GM18870 (cell line): ENCODE data around the gene TESK1.

Source experiments
- ATAC-seq: cut with Tn5 transposase; IDR thresholded peaks from one replicate; pipeline ENCODE4 v1.9.1; 2021; ENCODE audit warnings: moderate library complexity; ENCODE audit not compliant: unreplicated experiment

Gene TESK1

DNA sequence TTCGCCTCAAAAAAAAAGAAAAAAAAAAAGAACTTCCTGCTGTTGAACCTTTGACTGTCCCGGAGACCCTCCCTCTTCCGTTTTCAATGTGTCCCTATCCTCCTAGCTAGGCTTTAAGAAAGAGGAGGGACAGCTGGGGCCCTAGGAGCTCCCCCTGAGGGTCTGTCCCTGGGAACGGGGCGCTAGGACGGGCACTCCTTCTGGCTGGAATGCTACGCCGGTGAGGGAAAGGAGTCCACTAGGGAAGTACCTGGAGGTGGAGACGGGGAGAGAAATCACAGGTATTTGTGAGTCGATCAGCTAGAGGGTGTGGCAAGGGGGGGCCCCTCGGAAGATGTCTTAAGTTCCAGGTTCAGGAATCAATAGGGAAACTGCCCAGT is 41.1 kb downstream of the TESK1 start:
- ATAC-seq: peak; percentile 6

DNA sequence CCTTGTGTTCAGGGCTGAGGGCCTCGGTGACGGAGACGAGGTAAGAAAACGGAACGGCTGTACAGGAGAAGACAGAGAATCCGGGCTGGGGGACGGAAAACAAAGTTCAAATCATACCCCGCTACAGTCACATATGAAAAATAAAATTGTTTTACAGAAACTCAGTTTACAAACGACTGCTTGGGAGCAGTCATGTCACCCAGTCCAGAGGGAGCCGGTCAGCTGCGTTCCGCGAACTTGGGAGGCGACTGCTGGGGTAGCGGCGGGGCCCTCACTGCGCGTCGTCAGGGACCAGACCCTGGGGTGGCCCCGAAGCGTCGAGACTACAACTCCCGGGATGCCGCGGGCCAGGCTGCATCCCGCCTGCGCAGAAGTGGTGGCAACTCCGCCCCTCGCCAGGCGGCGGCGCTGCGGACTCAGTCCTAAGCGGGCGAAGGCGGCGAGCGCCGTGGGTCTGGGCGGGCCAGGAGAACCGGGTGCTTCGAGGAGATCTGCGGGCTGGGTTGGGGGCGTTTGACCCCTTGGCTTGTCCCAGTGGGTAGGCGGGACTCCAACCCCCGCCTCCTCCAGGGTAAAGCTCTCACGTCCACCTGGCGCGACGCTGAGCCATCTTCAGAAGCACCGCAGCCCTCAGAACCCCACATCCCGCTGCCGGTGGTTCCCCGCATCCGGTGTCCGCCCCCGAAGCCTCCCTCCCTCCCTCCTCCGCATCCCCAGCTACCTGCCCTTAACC is 41.6 kb downstream of the TESK1 start:
- peak; percentile 72 for ATAC-seq

GRCh38 chr9:35649431-35650340 is 44.6 kb downstream of the TESK1 start:
- no peak for ATAC-seq

DNA sequence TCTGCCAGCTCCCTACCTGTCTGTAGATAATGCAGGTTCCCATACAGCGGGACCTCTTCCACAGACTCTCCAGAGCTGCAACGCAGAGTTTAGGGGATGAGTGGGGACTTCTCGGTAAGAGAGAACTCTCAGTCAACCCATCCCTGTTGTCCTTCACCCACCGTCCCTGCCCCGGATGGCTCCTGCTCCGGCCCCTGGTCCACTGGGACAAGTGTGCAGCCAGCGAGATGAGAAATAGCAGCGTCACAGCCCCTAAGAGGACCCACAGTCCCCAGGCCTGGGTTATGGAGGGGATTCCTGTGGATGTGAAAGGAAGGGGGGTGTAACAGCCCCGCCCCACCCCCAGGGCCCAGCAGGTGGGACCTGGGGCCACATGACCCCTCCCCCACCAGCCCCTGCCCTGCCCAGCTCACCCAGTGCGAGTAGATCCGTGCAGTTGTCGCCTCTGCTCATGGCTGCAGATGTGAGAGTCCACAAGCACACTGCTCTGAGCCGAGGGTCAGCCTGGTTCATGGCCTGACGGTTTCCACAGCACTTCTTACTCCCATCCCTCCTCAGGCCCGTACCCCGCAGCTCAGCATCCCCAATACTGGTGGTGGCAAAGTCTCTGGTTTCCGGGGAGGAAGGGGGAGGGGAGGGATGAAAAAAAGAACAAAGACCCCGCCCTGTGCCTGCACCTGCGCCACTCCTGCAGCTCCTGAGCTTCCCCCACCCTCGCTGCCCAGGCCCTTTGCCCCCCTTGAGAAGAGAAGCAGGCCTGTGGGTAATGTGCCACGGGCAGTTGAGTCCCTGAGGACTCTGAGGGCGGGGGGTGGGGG is 45.5 kb downstream of the TESK1 start, which contains the start of gene SIT1:
TSS of gene SIT1 (minus strand) at position 591 of the 818 bp plus-strand sequence. CDS start at position 513, 78 bp downstream.
- ATAC-seq: no peak

GRCh38 chr9:35651956-35652828 is 47.1 kb downstream of the TESK1 start:
- no peak for ATAC-seq

- no peak for ATAC-seq
Measured at GRCh38 chr9:35652829-35653209, 47.8 kb downstream of the TESK1 start.

DNA sequence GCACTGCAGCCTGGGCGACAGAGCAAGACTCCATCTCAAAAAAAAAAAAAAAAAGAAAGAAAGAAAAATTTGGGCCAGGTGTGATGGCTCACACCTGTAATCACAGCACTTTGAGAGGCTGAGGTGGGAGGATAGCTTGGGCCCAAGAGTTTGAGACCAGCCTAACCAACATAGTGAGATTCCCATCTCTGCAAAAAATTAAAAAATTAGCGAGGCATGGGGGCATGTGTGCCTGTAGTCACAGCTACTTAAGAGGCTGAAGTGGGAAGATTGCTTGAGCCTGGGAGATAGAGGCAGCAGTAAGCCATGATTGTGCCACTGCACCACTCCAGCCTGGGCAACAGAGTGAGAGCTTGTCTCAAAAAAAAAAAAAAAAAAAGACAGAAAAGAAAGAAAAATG is 48.5 kb downstream of the TESK1 start:
- no peak for ATAC-seq

DNA sequence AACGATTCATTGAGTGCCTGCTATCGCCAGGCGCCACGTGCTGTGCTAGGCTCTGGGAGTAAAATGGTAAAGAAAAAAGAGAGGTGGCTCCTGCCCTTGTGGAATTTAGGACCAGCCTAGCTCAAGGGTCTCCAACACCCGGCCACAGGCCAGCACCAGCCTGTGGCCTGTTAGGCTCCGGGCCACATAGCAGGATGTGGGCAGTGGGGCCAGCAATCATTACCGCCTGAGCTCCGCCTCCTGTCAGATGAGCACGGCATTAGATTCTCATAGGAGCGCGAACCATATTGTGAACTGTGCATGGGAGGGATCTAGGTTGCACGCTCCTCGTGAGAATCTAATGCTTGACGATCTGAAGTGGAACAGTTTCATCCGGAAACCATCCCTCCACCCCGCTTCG is 51.3 kb downstream of the TESK1 start:
- ATAC-seq: no peak

DNA sequence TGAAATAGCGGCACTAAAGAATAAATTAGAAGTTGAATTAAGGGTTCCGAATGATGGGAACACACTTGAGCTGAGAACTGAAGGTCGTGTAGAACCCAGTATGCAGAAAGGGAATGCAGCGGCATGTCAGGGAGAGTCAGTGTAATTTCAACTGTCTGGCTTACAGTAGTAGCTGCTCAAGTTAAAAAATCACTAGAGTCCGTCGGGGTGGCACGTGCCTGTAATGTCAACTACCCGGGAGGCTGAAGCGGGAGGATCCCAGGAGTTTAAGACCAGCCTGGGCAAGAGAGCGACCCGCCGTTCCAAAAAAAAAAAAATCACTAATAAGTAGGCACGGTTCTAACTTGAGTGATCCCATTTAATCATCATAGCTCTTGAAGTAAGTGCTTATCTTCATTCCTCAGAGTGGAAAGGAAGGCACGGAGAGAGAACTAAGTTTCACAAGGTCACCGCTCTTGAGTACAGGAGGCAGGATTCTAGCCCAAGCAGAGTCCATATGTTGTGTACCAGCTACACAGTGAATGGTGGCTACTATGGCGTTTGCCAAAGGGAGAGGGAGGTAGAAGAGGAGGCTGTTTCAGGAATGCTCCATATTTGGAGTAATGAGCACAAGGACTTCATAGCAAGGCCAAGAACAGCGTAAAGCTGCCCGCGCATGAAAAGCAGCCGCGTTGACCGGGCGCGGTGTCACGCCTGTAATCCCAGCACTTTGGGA is 51.9 kb downstream of the TESK1 start:
- no peak for ATAC-seq

- ATAC-seq: peak; percentile 87
Measured at GRCh38 chr9:35657546-35658136, 52.6 kb downstream of the TESK1 start, which contains the start of gene RMRP. Gene RMRP, minus strand, starts transcription at chr9:35658019.

- peak; percentile 45 for ATAC-seq
Measured at GRCh38 chr9:35658137-35658967, 53.3 kb downstream of the TESK1 start, which contains the start of gene CCDC107. Gene CCDC107, plus strand, starts transcription at chr9:35658292. Its CDS starts 88 bp downstream, at chr9:35658380.

DNA sequence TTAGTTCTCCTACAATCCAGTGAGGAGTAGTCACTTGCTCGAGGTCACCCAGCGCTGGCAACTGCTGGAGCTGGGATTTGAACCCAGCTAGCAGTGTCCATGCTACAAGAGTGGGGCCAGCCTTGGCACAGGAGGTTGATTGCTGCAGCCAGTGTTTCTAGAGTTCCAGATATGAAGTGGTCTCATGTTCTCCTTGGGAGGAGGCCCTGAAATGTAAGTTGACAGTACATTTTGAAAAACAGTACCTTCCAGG is 53.8 kb downstream of the TESK1 start:
- no peak for ATAC-seq

DNA sequence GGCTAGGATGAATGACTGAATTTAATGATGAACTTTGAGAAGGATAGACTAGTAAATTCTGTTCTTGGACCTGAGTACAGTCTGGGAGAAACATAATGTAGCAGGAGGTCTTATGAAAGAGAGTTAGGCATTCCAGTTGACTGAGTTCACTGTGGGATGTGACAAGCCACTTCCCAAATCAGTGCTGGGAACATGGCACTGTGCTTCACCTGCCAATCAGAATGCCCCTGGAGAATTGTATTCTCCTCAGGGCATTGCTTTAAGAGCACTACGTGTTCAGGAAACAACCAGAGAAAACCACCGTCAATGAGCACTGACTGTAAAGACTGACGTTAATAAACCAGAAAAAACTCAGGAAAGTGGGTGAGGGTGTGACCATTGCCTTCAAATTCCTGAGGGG is 54.3 kb downstream of the TESK1 start:
- no peak for ATAC-seq
